Nephron (organoid): ENCODE results near the gene MCRIP1.

Experiments
- H3K27ac Mint-ChIP-seq, 3 experiments: 2 replicates each; pipeline ENCODE4 v1.8.0; 2020; ENCODE audit warnings: mixed read lengths in 3 of 3, mild to moderate bottlenecking in 2 of 3, moderate library complexity in 1 of 3
- H3K27me3 Mint-ChIP-seq: 2 replicates; pipeline ENCODE4 v1.8.0; 2021; ENCODE audit warnings: low read depth, mild to moderate bottlenecking, moderate library complexity, mixed read lengths
- H3K36me3 Mint-ChIP-seq: 2 replicates; pipeline ENCODE4 v1.8.0; 2020; ENCODE audit warnings: low read depth, mixed read lengths
- H3K4me1 Mint-ChIP-seq: 2 replicates; pipeline ENCODE4 v1.8.0; 2020; ENCODE audit warnings: mixed read lengths
- H3K4me3 Mint-ChIP-seq, 3 experiments: 2 replicates each; pipeline ENCODE4 v1.8.0; 2020; ENCODE audit warnings: mild to moderate bottlenecking in 3 of 3, mixed read lengths in 3 of 3, moderate library complexity in 2 of 3
- H3K9me3 Mint-ChIP-seq: 2 replicates; pipeline ENCODE4 v1.8.0; 2020; ENCODE audit warnings: mixed read lengths
- CTCF ChIP-seq, 3 experiments: fragments of 200-600 bp; sonication (generic); IDR thresholded peaks; one replicate each; pipeline ENCODE4 v1.5.0; 2021; ENCODE audit warnings: antibody characterized with exemption in 3 of 3; ENCODE audit not compliant: unreplicated experiment in 3 of 3

The MCRIP1 gene

GRCh38 chr17:81802856-81803643 is 30.0 kb downstream of the MCRIP1 start:
- TF ChIP-seq CTCF (IDR thresholded peaks at IDR 0.05; ENCODE audit: unreplicated experiment in 3 of 3) = no peak
- Mint-ChIP-seq H3K27ac (no peak overlapping the region), H3K9me3 (peaks cover 11% of the 10 kb centered on the region), H3K4me3 (peak overlapping the region in 2 of 3 experiments; percentile 59 to 67), H3K4me1 (no peaks in the 10 kb centered on the region), H3K27me3 (peaks cover 78% of the 10 kb centered on the region), H3K36me3 (no peaks in the 10 kb centered on the region)

- no peaks in the 10 kb centered on the region for H3K36me3 Mint-ChIP-seq
- peak overlapping the region in 2 of 3 experiments; percentile 59 to 67 for H3K4me3 Mint-ChIP-seq
- H3K4me1 Mint-ChIP-seq = no peaks in the 10 kb centered on the region
- peaks cover 11% of the 10 kb centered on the region for H3K9me3 Mint-ChIP-seq
- H3K27me3 Mint-ChIP-seq = peaks cover 70% of the 10 kb centered on the region
- no peak for TF ChIP-seq CTCF (IDR thresholded peaks at IDR 0.05; ENCODE audit: unreplicated experiment in 3 of 3)
- H3K27ac Mint-ChIP-seq = no peak overlapping the region
Measured at GRCh38 chr17:81802048-81802758, 30.9 kb downstream of the MCRIP1 start.

GRCh38 chr17:81801327-81801726 is 31.8 kb downstream of the MCRIP1 start:
- H3K4me1 Mint-ChIP-seq = no peaks in the 10 kb centered on the region
- H3K36me3 Mint-ChIP-seq = no peaks in the 10 kb centered on the region
- TF ChIP-seq CTCF (IDR thresholded peaks at IDR 0.05; ENCODE audit: unreplicated experiment in 3 of 3) = no peak
- H3K9me3 Mint-ChIP-seq = peaks cover 11% of the 10 kb centered on the region
- H3K27me3 Mint-ChIP-seq = peaks cover 61% of the 10 kb centered on the region
- no peak overlapping the region for H3K27ac Mint-ChIP-seq
- no peak overlapping the region for H3K4me3 Mint-ChIP-seq

GRCh38 chr17:81794509-81794908 is 38.6 kb downstream of the MCRIP1 start:
- no peak overlapping the region for H3K4me3 Mint-ChIP-seq
- no peak overlapping the region for H3K27ac Mint-ChIP-seq
- no peaks in the 10 kb centered on the region for H3K36me3 Mint-ChIP-seq
- H3K27me3 Mint-ChIP-seq = peaks cover 4% of the 10 kb centered on the region
- H3K4me1 Mint-ChIP-seq = no peaks in the 10 kb centered on the region
- no peak for TF ChIP-seq CTCF (IDR thresholded peaks at IDR 0.05; ENCODE audit: unreplicated experiment in 3 of 3)
- H3K9me3 Mint-ChIP-seq = peaks cover 6% of the 10 kb centered on the region

GRCh38 chr17:81794074-81794476 is 39.0 kb downstream of the MCRIP1 start:
- no peaks in the 10 kb centered on the region for H3K4me1 Mint-ChIP-seq
- no peak overlapping the region for H3K4me3 Mint-ChIP-seq
- H3K27me3 Mint-ChIP-seq = no peaks in the 10 kb centered on the region
- no peaks in the 10 kb centered on the region for H3K36me3 Mint-ChIP-seq
- peaks cover 1% of the 10 kb centered on the region for H3K9me3 Mint-ChIP-seq
- H3K27ac Mint-ChIP-seq = no peak overlapping the region
- no peak for TF ChIP-seq CTCF (IDR thresholded peaks at IDR 0.05; ENCODE audit: unreplicated experiment in 3 of 3)
